Measurements from ENCODE around the gene TNPO2.
"Not testable (repeated sequence)": the region's sequence is repeated elsewhere in the genome, so short reads cannot be mapped to it uniquely, and the experiment has no call there.

The TNPO2 gene

GRCh38 chr19:12703046-12703445, 20.7 kb downstream of the TNPO2 start:
- H3K9me3 ChIP-seq (ENCODE audit: insufficient read depth, low read depth, low read length): no peaks in the 10 kb centered on the region
- H3K27me3 ChIP-seq (ENCODE audit: insufficient read depth, low read length): no peaks in the 10 kb centered on the region
- H3K9ac ChIP-seq (ENCODE audit: low read depth, low read length): no peak overlapping the region
- 57% methylated on average over 9 of the region's 9 CpGs for WGBS
- H3K4me3 ChIP-seq (ENCODE audit: low read length): no peak overlapping the region
- H3K27ac ChIP-seq (ENCODE audit: low read depth, low read length): peak overlapping the region; percentile 20; the same call in 1 of the 2 replicates
- 0 out of 2 replicates have a peak, but pooled peaks cover 4% of the 10 kb centered on the region for H3K4me1 ChIP-seq (ENCODE audit: insufficient read depth, low read length)
- H3K36me3 ChIP-seq (ENCODE audit: insufficient read depth, low read length): peaks cover 92% of the 10 kb centered on the region

GRCh38 chr19:12701596-12702282, 22.0 kb downstream of the TNPO2 start:
- 96% methylated on average over 33 of the region's 33 CpGs for WGBS
- 0 out of 2 replicates have a peak, but pooled peaks cover 4% of the 10 kb centered on the region for H3K4me1 ChIP-seq (ENCODE audit: insufficient read depth, low read length)
- H3K36me3 ChIP-seq (ENCODE audit: insufficient read depth, low read length): peaks cover 83% of the 10 kb centered on the region
- no peaks in the 10 kb centered on the region for H3K9me3 ChIP-seq (ENCODE audit: insufficient read depth, low read depth, low read length)
- H3K9ac ChIP-seq (ENCODE audit: low read depth, low read length): no peak overlapping the region
- H3K27ac ChIP-seq (ENCODE audit: low read depth, low read length): no peak overlapping the region
- no peak overlapping the region for H3K4me3 ChIP-seq (ENCODE audit: low read length)
- no peaks in the 10 kb centered on the region for H3K27me3 ChIP-seq (ENCODE audit: insufficient read depth, low read length)

- H3K27ac ChIP-seq (ENCODE audit: low read depth, low read length): no peak overlapping the region
- no peak overlapping the region for H3K4me3 ChIP-seq (ENCODE audit: low read length)
- 90% methylated on average over 6 of the region's 6 CpGs for WGBS
- H3K4me1 ChIP-seq (ENCODE audit: insufficient read depth, low read length): 0 out of 2 replicates have a peak, but pooled peaks cover 4% of the 10 kb centered on the region
- no peaks in the 10 kb centered on the region for H3K9me3 ChIP-seq (ENCODE audit: insufficient read depth, low read depth, low read length)
- no peak overlapping the region for H3K9ac ChIP-seq (ENCODE audit: low read depth, low read length)
- peaks cover 48% of the 10 kb centered on the region for H3K36me3 ChIP-seq (ENCODE audit: insufficient read depth, low read length)
- H3K27me3 ChIP-seq (ENCODE audit: insufficient read depth, low read length): no peaks in the 10 kb centered on the region
Measured at GRCh38 chr19:12698138-12698537, 25.6 kb downstream of the TNPO2 start.

GRCh38 chr19:12697425-12697824, 26.3 kb downstream of the TNPO2 start:
- not testable (repeated sequence) for H3K9me3 ChIP-seq (ENCODE audit: insufficient read depth, low read depth, low read length); H3K27me3 ChIP-seq (ENCODE audit: insufficient read depth, low read length); H3K27ac ChIP-seq (ENCODE audit: low read depth, low read length); H3K4me1 ChIP-seq (ENCODE audit: insufficient read depth, low read length); H3K9ac ChIP-seq (ENCODE audit: low read depth, low read length)
- Histone ChIP-seq H3K4me3 (ENCODE audit: low read length) (peak overlapping the region; percentile 82; the same call in 1 of the 2 replicates), H3K36me3 (ENCODE audit: insufficient read depth, low read length) (peaks cover 46% of the 10 kb centered on the region)
- WGBS: 96% methylated on average over 22 of the region's 22 CpGs

- peaks cover 38% of the 10 kb centered on the region for H3K36me3 ChIP-seq (ENCODE audit: insufficient read depth, low read length)
Measured at GRCh38 chr19:12696366-12697335, 27.1 kb downstream of the TNPO2 start, which contains the start of gene FBXW9. FBXW9 (minus strand) TSS chr19:12696631; CDS start chr19:12696581, 50 bp downstream.

GRCh38 chr19:12695997-12696365, 27.8 kb downstream of the TNPO2 start:
- H3K36me3 ChIP-seq (ENCODE audit: insufficient read depth, low read length): peaks cover 31% of the 10 kb centered on the region
- H3K4me3 ChIP-seq (ENCODE audit: low read length): peak overlapping the region; percentile 82
- no peaks in the 10 kb centered on the region for H3K4me1 ChIP-seq (ENCODE audit: insufficient read depth, low read length)
- H3K9ac ChIP-seq (ENCODE audit: low read depth, low read length): peak overlapping the region; percentile 74
- WGBS: 6% methylated on average over 36 of the region's 36 CpGs
- no peaks in the 10 kb centered on the region for H3K27me3 ChIP-seq (ENCODE audit: insufficient read depth, low read length)
- H3K27ac ChIP-seq (ENCODE audit: low read depth, low read length): no peak overlapping the region
- no peaks in the 10 kb centered on the region for H3K9me3 ChIP-seq (ENCODE audit: insufficient read depth, low read depth, low read length)

More at GRCh38 chr19:12696366-12697335, 27.1 kb downstream of the TNPO2 start, which contains the start of gene FBXW9:
- WGBS: 10% methylated on average over 59 of the region's 59 CpGs
- Histone ChIP-seq H3K27ac (ENCODE audit: low read depth, low read length) (peak within 1 kb of the TSS; percentile 85), H3K4me3 (ENCODE audit: low read length) (peak within 1 kb of the TSS; percentile 82), H3K27me3 (ENCODE audit: insufficient read depth, low read length) (no peaks in the 10 kb centered on the region), H3K4me1 (ENCODE audit: insufficient read depth, low read length) (no peaks in the 10 kb centered on the region), H3K9me3 (ENCODE audit: insufficient read depth, low read depth, low read length) (no peaks in the 10 kb centered on the region), H3K9ac (ENCODE audit: low read depth, low read length) (peak within 1 kb of the TSS; percentile 74)

- Histone ChIP-seq H3K27ac (ENCODE audit: low read depth, low read length) (no peak overlapping the region), H3K4me3 (ENCODE audit: low read length) (peak overlapping the region; percentile 82), H3K4me1 (ENCODE audit: insufficient read depth, low read length) (no peaks in the 10 kb centered on the region), H3K27me3 (ENCODE audit: insufficient read depth, low read length) (no peaks in the 10 kb centered on the region), H3K9ac (ENCODE audit: low read depth, low read length) (peak overlapping the region; percentile 74), H3K9me3 (ENCODE audit: insufficient read depth, low read depth, low read length) (no peaks in the 10 kb centered on the region), H3K36me3 (ENCODE audit: insufficient read depth, low read length) (peaks cover 27% of the 10 kb centered on the region)
- WGBS: 89% methylated on average over 1 of the region's 1 CpG
Measured at GRCh38 chr19:12695514-12695913, 28.2 kb downstream of the TNPO2 start.

- Histone ChIP-seq H3K4me1 (ENCODE audit: insufficient read depth, low read length) (no peaks in the 10 kb centered on the region), H3K9ac (ENCODE audit: low read depth, low read length) (no peak overlapping the region), H3K27me3 (ENCODE audit: insufficient read depth, low read length) (no peaks in the 10 kb centered on the region), H3K27ac (ENCODE audit: low read depth, low read length) (no peak overlapping the region), H3K4me3 (ENCODE audit: low read length) (0 out of 2 replicates have a peak overlapping the region, but pooled peaks have one; percentile 82), H3K9me3 (ENCODE audit: insufficient read depth, low read depth, low read length) (no peaks in the 10 kb centered on the region), H3K36me3 (ENCODE audit: insufficient read depth, low read length) (peaks cover 23% of the 10 kb centered on the region)
- WGBS: 84% methylated on average over 2 of the region's 2 CpGs
Measured at GRCh38 chr19:12695096-12695495, 28.6 kb downstream of the TNPO2 start.

- Histone ChIP-seq H3K4me1 (ENCODE audit: insufficient read depth, low read length) (no peaks in the 10 kb centered on the region), H3K4me3 (ENCODE audit: low read length) (no peak overlapping the region), H3K36me3 (ENCODE audit: insufficient read depth, low read length) (peaks cover 19% of the 10 kb centered on the region), H3K9me3 (ENCODE audit: insufficient read depth, low read depth, low read length) (no peaks in the 10 kb centered on the region), H3K9ac (ENCODE audit: low read depth, low read length) (no peak overlapping the region), H3K27me3 (ENCODE audit: insufficient read depth, low read length) (no peaks in the 10 kb centered on the region), H3K27ac (ENCODE audit: low read depth, low read length) (no peak overlapping the region)
- WGBS: 94% methylated on average over 16 of the region's 16 CpGs
Measured at GRCh38 chr19:12694641-12695040, 29.1 kb downstream of the TNPO2 start.

GRCh38 chr19:12692960-12693359, 30.8 kb downstream of the TNPO2 start:
- Histone ChIP-seq H3K4me1 (ENCODE audit: insufficient read depth, low read length) (no peaks in the 10 kb centered on the region), H3K4me3 (ENCODE audit: low read length) (no peak overlapping the region), H3K36me3 (ENCODE audit: insufficient read depth, low read length) (peaks cover 6% of the 10 kb centered on the region; the same call in 1 of the 2 replicates), H3K27ac (ENCODE audit: low read depth, low read length) (no peak overlapping the region), H3K27me3 (ENCODE audit: insufficient read depth, low read length) (no peaks in the 10 kb centered on the region), H3K9me3 (ENCODE audit: insufficient read depth, low read depth, low read length) (no peaks in the 10 kb centered on the region), H3K9ac (ENCODE audit: low read depth, low read length) (no peak overlapping the region)
- 95% methylated on average over 5 of the region's 5 CpGs for WGBS
